ENCODE data around the gene RARA. TPM values are rescaled to one million over a fixed set of nuclear protein-coding genes. Genes with fewer than 3 reads are reported as not detected.
A peak's percentile ranks its signal among the peaks of the same experiment; 100 is the strongest.

The RARA gene
- polyA plus RNA-seq, 3 donors: 14.9 to 63.9 (median 29.4) TPM

DNA sequence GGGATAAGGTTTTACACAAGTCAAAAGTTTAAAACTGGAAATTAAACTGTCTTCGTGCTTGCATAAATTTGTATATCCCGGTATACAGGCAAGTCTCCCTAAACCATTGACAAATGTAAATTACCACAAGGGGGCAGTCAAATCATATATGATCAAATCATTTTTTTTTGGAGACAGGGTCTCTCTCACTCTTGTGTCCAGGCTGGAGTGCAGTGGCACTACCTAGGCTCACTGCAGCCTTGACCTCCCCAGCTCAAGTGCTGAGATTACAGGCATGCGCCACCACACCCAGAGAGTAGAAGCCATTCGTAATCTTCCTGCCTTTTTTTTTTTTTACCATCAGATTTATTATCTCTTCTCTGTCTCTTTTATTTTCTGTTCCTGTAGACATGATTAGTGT, 90.2 kb downstream of the RARA start:
- peak overlapping the region in 2 of 7 donors; percentile 36 to 50 for H3K27ac Mint-ChIP-seq
- Histone ChIP-seq H3K9ac (ENCODE audit: insufficient read depth, low read length, poor library complexity, severe bottlenecking) (no peak overlapping the region), H3K4me1 (ENCODE audit: control insufficient read depth in 1 of 2, insufficient read depth in 2 of 2, low read length in 2 of 2) (no peaks in the 10 kb centered on the region), H3K79me2 (ENCODE audit: insufficient read depth, low read length) (peaks cover 12% of the 10 kb centered on the region), H3K27ac (ENCODE audit: low read depth in 1 of 2, low read length in 2 of 2) (no peak overlapping the region), H2AFZ (ENCODE audit: insufficient read depth, low read depth, low read length, poor library complexity, severe bottlenecking) (no peak overlapping the region), H3K27me3 (ENCODE audit: control insufficient read depth in 2 of 2, insufficient read depth in 2 of 2, low read length in 2 of 2) (no peaks in the 10 kb centered on the region), H3K4me3 (replicated peaks in 1 of 3; ENCODE audit: low read depth in 2 of 3, low read length in 3 of 3) (no peak overlapping the region), H3K4me2 (replicated peaks; ENCODE audit: extremely low read depth, low read length, poor library complexity, severe bottlenecking) (no peak overlapping the region), H3K9me3 (replicated peaks in 1 of 2; ENCODE audit: control insufficient read depth in 1 of 2, insufficient read depth in 1 of 2, low read length in 2 of 2) (no peaks in the 10 kb centered on the region), H4K20me1 (ENCODE audit: insufficient read depth, low read length) (no peaks in the 10 kb centered on the region), H3K36me3 (replicated peaks in 1 of 2; ENCODE audit: control insufficient read depth in 1 of 2, insufficient read depth in 2 of 2, low read length in 2 of 2) (peaks cover 38 to 74% of the 10 kb centered on the region in 2 donors)
- WGBS (ENCODE audit: insufficient coverage): no CpG with 5 or more reads among the region's 4 CpGs
- H3K9me3 Mint-ChIP-seq: no peaks in the 10 kb centered on the region
- DNase-seq: peak; percentile 18 to 49 (median 38)
- TF ChIP-seq CTCF (IDR thresholded peaks at IDR 0.05): peak; percentile 68
- H3K4me1 Mint-ChIP-seq: peaks cover 3% of the 10 kb centered on the region
- H3K27me3 Mint-ChIP-seq (ENCODE audit: low read depth in 3 of 3): no peaks in the 10 kb centered on the region
- peaks cover 37 to 79% of the 10 kb centered on the region in 2 donors for H3K36me3 Mint-ChIP-seq
- no peak overlapping the region for H3K4me3 Mint-ChIP-seq
- intact Hi-C loops (cut with micrococcal nuclease): no loop called here

- Histone ChIP-seq H2AFZ (ENCODE audit: insufficient read depth, low read depth, low read length, poor library complexity, severe bottlenecking) (no peak overlapping the region), H3K9me3 (replicated peaks in 1 of 2; ENCODE audit: control insufficient read depth in 1 of 2, insufficient read depth in 1 of 2, low read length in 2 of 2) (no peaks in the 10 kb centered on the region), H3K4me2 (replicated peaks; ENCODE audit: extremely low read depth, low read length, poor library complexity, severe bottlenecking) (no peak overlapping the region), H3K27ac (ENCODE audit: low read depth in 1 of 2, low read length in 2 of 2) (no peak overlapping the region), H3K36me3 (replicated peaks in 1 of 2; ENCODE audit: control insufficient read depth in 1 of 2, insufficient read depth in 2 of 2, low read length in 2 of 2) (peaks cover 48 to 79% of the 10 kb centered on the region in 2 donors), H3K4me3 (replicated peaks in 1 of 3; ENCODE audit: low read depth in 2 of 3, low read length in 3 of 3) (no peak overlapping the region), H4K20me1 (ENCODE audit: insufficient read depth, low read length) (no peaks in the 10 kb centered on the region), H3K27me3 (ENCODE audit: control insufficient read depth in 2 of 2, insufficient read depth in 2 of 2, low read length in 2 of 2) (no peaks in the 10 kb centered on the region), H3K79me2 (ENCODE audit: insufficient read depth, low read length) (peaks cover 16% of the 10 kb centered on the region), H3K9ac (ENCODE audit: insufficient read depth, low read length, poor library complexity, severe bottlenecking) (no peak overlapping the region), H3K4me1 (ENCODE audit: control insufficient read depth in 1 of 2, insufficient read depth in 2 of 2, low read length in 2 of 2) (no peaks in the 10 kb centered on the region)
- H3K27ac Mint-ChIP-seq: no peak overlapping the region
- H3K4me3 Mint-ChIP-seq: no peak overlapping the region
- intact Hi-C loops (cut with micrococcal nuclease): loop anchor here in 1 of 2 donors (5.0 to 10.0 kb wide), 2 partner anchors 40 to 132 kb away; partner anchors contain the start of gene GJD3
- H3K27me3 Mint-ChIP-seq (ENCODE audit: low read depth in 3 of 3): no peaks in the 10 kb centered on the region
- no peaks in the 10 kb centered on the region for H3K9me3 Mint-ChIP-seq
- H3K36me3 Mint-ChIP-seq: peaks cover 39 to 82% of the 10 kb centered on the region in 2 donors
- no peaks in the 10 kb centered on the region for H3K4me1 Mint-ChIP-seq
- no peak for DNase-seq
- WGBS (ENCODE audit: insufficient coverage): 100% methylated on average over 1 of the region's 1 CpG
- TF ChIP-seq CTCF (IDR thresholded peaks at IDR 0.05): no peak
These were observed 93.7 kb downstream of the RARA start for GRCh38 chr17:40402668-40403067.

Data from CD14-positive monocyte (primary cell).